HepG2 (cell line): ENCODE measurements around the gene TVP23C. TPM values are rescaled to one million over a fixed set of nuclear protein-coding genes. Genes with fewer than 3 reads are reported as not detected.

Experiments used
- ATAC-seq: fragments of 200-7000 bp; cut with Tn5 transposase; 3 replicates; pipeline ENCODE4 v1.9.1; 2020; ENCODE audit warnings: mild to moderate bottlenecking, moderate library complexity
- BruUV-seq: library from RNA; stranded (reverse); fragments of 400-500 nt; replicated peaks from 2 replicates; lab custom pipeline; 2021; lab: Mats Ljungman, UMichigan
- CTCF ChIA-PET: fragments of 300-600 bp; formaldehyde crosslinking; extraction: SDS; loops from one replicate; lab custom pipeline; 2021; ENCODE audit warnings: low total read pairs, inconsistent platforms, low intra/inter-chr PET ratio; lab: Yijun Ruan, JAX
- POLR2A ChIA-PET: fragments of 350-600 bp; sonication (Branson Sonifier 250); formaldehyde crosslinking; loops from one replicate; lab custom pipeline; 2020; ENCODE audit warnings: antibody characterized with exemption, inconsistent platforms; lab: Yijun Ruan, JAX
- DNase-seq: peaks from one replicate; pipeline ENCODE4 v3.0.0-alpha.2; 2015; ENCODE audit warnings: low spot score
- FAIRE-seq: peaks from 3 replicates; lab custom pipeline; 2011; peaks lifted over from hg19 to GRCh38; lab: Jason Lieb, UNC
- H2AFZ ChIP-seq: one replicate; pipeline ENCODE4 v1.6.1; 2011; ENCODE audit warnings: low read length, inconsistent platforms
- H3K27ac ChIP-seq: fragments of 300-600 bp; 3 replicates; pipeline ENCODE4 v1.8.0; 2011; ENCODE audit warnings: mixed run types, mild to moderate bottlenecking, mixed read lengths, low read length, inconsistent platforms; ENCODE audit not compliant: insufficient read depth; ENCODE audit errors: extremely low read length
- H3K27me3 ChIP-seq, 2 experiments: fragments of 200-600 bp in 1 of 2; 2 replicates in 1 of 2; 3 replicates in 1 of 2; pipeline versions ENCODE4 v1.6.0 to v1.8.0; 2011; ENCODE audit warnings: low read length in 2 of 2, mild to moderate bottlenecking in 2 of 2, moderate library complexity in 2 of 2, inconsistent platforms in 1 of 2; ENCODE audit not compliant: insufficient read depth in 2 of 2, control insufficient read depth in 1 of 2
- H3K36me3 ChIP-seq, 2 experiments: fragments of 200-600 bp in 1 of 2; replicated peaks in 1 of 2; 2 replicates in 1 of 2; 3 replicates in 1 of 2; pipeline versions ENCODE4 v1.5.1 to v1.8.0; 2011; ENCODE audit warnings: low read length in 2 of 2, inconsistent platforms in 1 of 2; ENCODE audit not compliant: insufficient read depth in 2 of 2, control insufficient read depth in 1 of 2
- H3K4me1 ChIP-seq: 2 replicates; pipeline ENCODE4 v1.5.1; 2012; ENCODE audit warnings: low read length, inconsistent platforms; ENCODE audit not compliant: insufficient read depth
- H3K4me2 ChIP-seq: 2 replicates; pipeline ENCODE4 v1.6.0; 2011; ENCODE audit warnings: low read depth, low read length, inconsistent platforms
- H3K4me3 ChIP-seq, 3 experiments: fragments of 200-600 bp in 1 of 3; sonication (generic), shearing (Covaris generic) in 1 of 3; replicated peaks in 1 of 3; 2 replicates each; pipeline ENCODE4 v1.5.1; 2011 to 2016; ENCODE audit warnings: low read length in 3 of 3, inconsistent platforms in 2 of 3, low read depth in 2 of 3, mild to moderate bottlenecking in 2 of 3, control low read depth in 1 of 3, mixed read lengths in 1 of 3; ENCODE audit not compliant: insufficient read depth in 1 of 3
- H3K79me2 ChIP-seq: one replicate; pipeline ENCODE4 v1.6.1; 2011; ENCODE audit warnings: low read length, inconsistent platforms; ENCODE audit not compliant: insufficient read depth
- H3K9ac ChIP-seq: 2 replicates; pipeline ENCODE4 v1.6.0; 2011; ENCODE audit warnings: mild to moderate bottlenecking, low read depth, low read length, inconsistent platforms; ENCODE audit not compliant: insufficient read depth
- H3K9me3 ChIP-seq: 2 replicates; pipeline ENCODE4 v1.5.1; 2012; ENCODE audit warnings: mild to moderate bottlenecking, low read length
- H4K20me1 ChIP-seq: 2 replicates; pipeline ENCODE4 v1.6.0; 2011; ENCODE audit warnings: inconsistent platforms, mild to moderate bottlenecking, low read length, moderate library complexity; ENCODE audit not compliant: insufficient read depth
- KIAA2018 ChIP-seq: sonication (generic); formaldehyde crosslinking; IDR thresholded peaks from 2 replicates; pipeline ENCODE4 v1.5.0; 2020; ENCODE audit warnings: mild to moderate bottlenecking, missing genetic modification reagents, borderline replicate concordance
- RARG ChIP-seq: sonication (generic); formaldehyde crosslinking; IDR thresholded peaks from 2 replicates; pipeline ENCODE4 v1.4.0; 2020; ENCODE audit warnings: low read depth, mild to moderate bottlenecking, missing genetic modification reagents
- STAT5B ChIP-seq: sonication (generic); formaldehyde crosslinking; IDR thresholded peaks from 2 replicates; pipeline ENCODE4 v1.4.0; 2020; ENCODE audit warnings: missing genetic modification reagents
- ZNF766 ChIP-seq: sonication (generic); formaldehyde crosslinking; IDR thresholded peaks from 2 replicates; pipeline ENCODE4 v1.5.0; 2020; ENCODE audit warnings: missing genetic modification reagents, borderline replicate concordance
- WGBS: methylation state at CpG from one replicate; pipeline ENCODE4 v1.1.6; 2017; ENCODE audit warnings: low lambda C conversion rate; 5-methylcytosine and 5-hydroxymethylcytosine counted together
- in situ Hi-C: cut with HindIII; loops from 2 replicates; pipeline ENCODE4 v1.10.0; 2017; ENCODE audit warnings: low pct_unique_long_range_greater_than_20kb; ENCODE audit not compliant: extremely low pct_ligation_motif_present
- intact Hi-C: fragments of 100-400 bp; cut with micrococcal nuclease; formaldehyde crosslinking; loops from one replicate; pipeline ENCODE4 v1.10.0; 2022; ENCODE audit not compliant: unreplicated experiment
- polyA plus RNA-seq, 8 experiments: library from polyadenylated mRNA; depleted of rRNA in 3 of 8; stranded (reverse) in 7 of 8; unstranded in 1 of 8; fragments of >200 nt; fragmentation: Illumina TruSeq in 4 of 8; extraction: Trizol in 4 of 8; gene quantifications; 2 replicates each; pipeline versions ENCODE4 v1.2.1 to v1.2.3, GENCODE V29; 2011 to 2016; ENCODE audit warnings: low read depth in 4 of 8, missing spikeins in 1 of 8, mixed read lengths in 1 of 8; ENCODE audit not compliant: insufficient read depth in 1 of 8
- total RNA-seq, 5 experiments: library from RNA; depleted of rRNA; stranded (reverse); fragments of >200 nt; fragmentation: Illumina TruSeq; extraction: Trizol; gene quantifications; 2 replicates each; pipeline ENCODE4 v1.2.3, GENCODE V29; 2016; ENCODE audit warnings: low read depth in 1 of 5

Gene TVP23C
- total and polyA plus RNA-seq, 2 of the 13 experiments (the other 11 are each of a cell fraction or from before 2014, with no cell fraction given), result 10.4 to 28.2 TPM

GRCh38 chr17:15511142-15511541 is 52.1 kb downstream of the TVP23C start:
- Histone ChIP-seq H3K27me3 (no peaks in the 10 kb centered on the region), H3K4me1 (peaks cover 16% of the 10 kb centered on the region), H4K20me1 (peaks cover 2% of the 10 kb centered on the region; the same call in 1 of the 2 replicates), H3K4me2 (no peak overlapping the region), H3K79me2 (no peaks in the 10 kb centered on the region), H2AFZ (no peak overlapping the region), H3K9me3 (no peaks in the 10 kb centered on the region), H3K36me3 (peaks cover 14 to 63% of the 10 kb centered on the region in 2 experiments), H3K27ac (no peak overlapping the region), H3K4me3 (no peak overlapping the region), H3K9ac (no peak overlapping the region)
- FAIRE-seq (no peak), DNase-seq (no peak), ATAC-seq (no peak)
- intact Hi-C loops, result no loop called here
- BruUV-seq, result no TSS peak
- POLR2A ChIA-PET, result no interaction called here
- CTCF ChIA-PET, result no interaction called here
- WGBS, result 95% methylated on average over 2 of the region's 2 CpGs
- in situ Hi-C loops, result no loop called here
- TF ChIP-seq RARG (CRISPR knock-in tag), result no peak
- no peak for TF ChIP-seq STAT5B (CRISPR knock-in tag)
- no peak for TF ChIP-seq KIAA2018 (CRISPR knock-in tag)
- TF ChIP-seq ZNF766, result no peak
